Karpas-422 (cell line): Measurements from ENCODE around the gene EDDM13. TPM values are rescaled to one million over a fixed set of nuclear protein-coding genes. Genes with fewer than 3 reads are reported as not detected.
A peak's percentile ranks its signal among the peaks of the same experiment; 100 is the strongest.

Experiments
- DNase-seq: peaks from one replicate; pipeline ENCODE4 v3.0.0-alpha.2; 2015
- H2AFZ ChIP-seq: fragments of 200-600 bp; sonication (generic); 2 replicates; pipeline ENCODE4 v1.6.1; 2014; ENCODE audit warnings: antibody characterized with exemption, low read length, mixed read lengths
- H3K27ac ChIP-seq: fragments of 200-600 bp; sonication (generic); 2 replicates; pipeline ENCODE4 v1.5.1; 2014; ENCODE audit warnings: mild to moderate bottlenecking, low read length, moderate library complexity
- H3K27me3 ChIP-seq: fragments of 200-600 bp; sonication (generic); 2 replicates; pipeline ENCODE4 v1.6.1; 2014; ENCODE audit warnings: low read length, mixed read lengths
- H3K36me3 ChIP-seq: fragments of 200-600 bp; sonication (generic); 2 replicates; pipeline ENCODE4 v1.6.1; 2014; ENCODE audit warnings: low read length, mixed read lengths; ENCODE audit not compliant: insufficient read depth
- H3K4me1 ChIP-seq: fragments of 200-600 bp; sonication (generic); 2 replicates; pipeline ENCODE4 v1.6.1; 2014; ENCODE audit warnings: mild to moderate bottlenecking, low read length, mixed read lengths
- H3K4me2 ChIP-seq: fragments of 200-600 bp; sonication (generic); 2 replicates; pipeline ENCODE4 v1.6.1; 2014; ENCODE audit warnings: low read length, low read depth, mild to moderate bottlenecking; ENCODE audit not compliant: poor library complexity, severe bottlenecking
- H3K4me3 ChIP-seq: fragments of 200-600 bp; sonication (generic); 2 replicates; pipeline ENCODE4 v1.5.1; 2014; ENCODE audit warnings: mild to moderate bottlenecking, antibody characterized with exemption, low read length, mixed read lengths
- H3K79me2 ChIP-seq: fragments of 200-600 bp; sonication (generic); 2 replicates; pipeline ENCODE4 v1.6.1; 2014; ENCODE audit warnings: mild to moderate bottlenecking, low read length, mixed read lengths
- H3K9ac ChIP-seq: fragments of 200-600 bp; sonication (generic); 2 replicates; pipeline ENCODE4 v1.6.0; 2014; ENCODE audit warnings: low read length
- H3K9me2 ChIP-seq: fragments of 200-600 bp; sonication (generic), shearing (Covaris generic); replicated peaks from 2 replicates; pipeline ENCODE4 v1.6.0; 2014; ENCODE audit warnings: mild to moderate bottlenecking, low read length, moderate library complexity; ENCODE audit not compliant: insufficient read depth
- H3K9me3 ChIP-seq: fragments of 300-700, 200-600 bp; sonication (generic); 2 replicates; pipeline ENCODE4 v1.6.1; 2014; ENCODE audit warnings: low read length, mixed read lengths
- H4K20me1 ChIP-seq: fragments of 200-600 bp; sonication (generic); 2 replicates; pipeline ENCODE4 v1.6.1; 2014; ENCODE audit warnings: mild to moderate bottlenecking, antibody characterized with exemption, low read length, low read depth; ENCODE audit not compliant: insufficient read depth
- total RNA-seq: library from RNA; depleted of rRNA; stranded (reverse); fragments of >200 nt; shearing (Covaris generic); gene quantifications from 2 replicates; pipeline ENCODE4 v1.2.3, GENCODE V29; 2014; ENCODE audit warnings: low replicate concordance

Gene EDDM13
- total RNA-seq, 1 experiment from 2014 or later, result not detected

GRCh38 chr19:56310462-56310861, 37.9 kb downstream of the EDDM13 start:
- H3K27me3 ChIP-seq, result no peaks in the 10 kb centered on the region
- peaks cover 14% of the 10 kb centered on the region for H3K79me2 ChIP-seq
- H3K4me3 ChIP-seq, result no peak overlapping the region
- no peak overlapping the region for H3K4me2 ChIP-seq
- no peaks in the 10 kb centered on the region for H3K9me2 ChIP-seq
- H3K4me1 ChIP-seq, result peaks cover 22% of the 10 kb centered on the region
- peaks cover 4% of the 10 kb centered on the region; the same call in 1 of the 2 replicates for H3K36me3 ChIP-seq
- H3K9me3 ChIP-seq, result no peaks in the 10 kb centered on the region
- DNase-seq, result no peak
- H3K9ac ChIP-seq, result no peak overlapping the region
- no peak overlapping the region for H2AFZ ChIP-seq
- no peaks in the 10 kb centered on the region for H4K20me1 ChIP-seq
- no peak overlapping the region for H3K27ac ChIP-seq

DNA sequence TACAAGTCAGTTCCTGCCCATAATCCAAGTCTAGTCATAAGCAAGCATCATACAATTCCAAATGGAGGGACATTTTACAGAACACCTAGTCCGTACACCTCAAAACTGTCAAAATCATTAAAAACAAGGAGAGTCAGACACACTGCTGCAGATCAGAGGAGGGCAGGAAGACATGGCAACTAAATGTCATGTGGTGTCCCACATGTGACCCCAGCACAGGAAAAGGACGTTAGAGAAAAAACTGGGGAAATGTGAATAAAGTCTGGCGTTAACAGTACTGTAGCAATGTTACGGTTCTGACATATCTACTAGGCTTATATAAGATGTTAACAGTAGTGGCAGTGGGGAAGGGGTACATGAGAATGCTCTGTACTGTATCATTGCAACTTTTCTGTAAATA, 39.8 kb downstream of the EDDM13 start:
- no peaks in the 10 kb centered on the region for H4K20me1 ChIP-seq
- no peak overlapping the region for H3K4me2 ChIP-seq
- peaks cover 4% of the 10 kb centered on the region; the same call in 1 of the 2 replicates for H3K36me3 ChIP-seq
- H3K27me3 ChIP-seq, result no peaks in the 10 kb centered on the region
- no peaks in the 10 kb centered on the region for H3K9me2 ChIP-seq
- no peaks in the 10 kb centered on the region for H3K9me3 ChIP-seq
- H3K9ac ChIP-seq, result no peak overlapping the region
- DNase-seq, result no peak
- H3K4me1 ChIP-seq, result peaks cover 30% of the 10 kb centered on the region
- H2AFZ ChIP-seq, result no peak overlapping the region
- H3K4me3 ChIP-seq, result no peak overlapping the region
- H3K27ac ChIP-seq, result no peak overlapping the region
- peaks cover 17% of the 10 kb centered on the region for H3K79me2 ChIP-seq

DNA sequence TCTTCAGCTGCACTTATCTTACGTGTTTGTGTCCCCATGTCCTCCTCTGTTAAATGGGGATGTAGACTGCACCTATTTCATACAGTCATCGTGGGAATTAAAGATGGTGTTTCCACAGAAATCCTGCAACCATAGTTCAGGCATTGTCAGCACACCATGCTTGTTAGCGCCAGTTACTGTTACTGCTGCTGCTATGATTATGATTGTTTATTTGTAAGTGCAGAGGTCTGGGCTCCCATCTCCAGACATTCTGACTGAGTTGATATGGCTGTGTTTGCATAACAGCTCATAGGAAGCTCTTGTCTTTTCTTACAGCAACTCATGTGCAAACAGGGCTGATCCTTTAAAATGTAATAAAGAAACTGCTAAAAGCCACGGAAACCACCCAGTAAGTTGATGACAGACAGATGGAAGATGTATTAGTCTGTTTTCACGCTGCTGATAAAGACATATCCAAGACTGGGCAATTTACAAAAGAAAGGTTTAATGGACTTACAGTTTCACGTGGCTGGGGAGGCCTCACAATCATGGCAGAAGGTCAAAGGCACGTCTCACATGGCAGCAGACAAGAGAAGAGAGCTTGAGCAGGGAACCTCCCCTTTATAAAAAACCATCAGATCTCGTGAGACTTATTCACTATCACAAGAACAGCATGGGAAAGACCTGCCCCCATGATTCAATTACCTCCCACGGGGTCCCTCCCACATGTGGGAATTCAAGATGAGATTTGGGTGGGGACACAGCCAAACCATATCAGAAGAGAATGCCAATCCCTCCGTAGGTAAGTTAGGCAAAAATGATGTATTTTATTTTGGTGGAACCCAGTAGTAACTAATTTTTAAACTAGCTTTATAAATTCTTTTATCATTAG, 40.5 kb downstream of the EDDM13 start:
- Histone ChIP-seq H3K4me1 (peaks cover 30% of the 10 kb centered on the region), H3K27me3 (no peaks in the 10 kb centered on the region), H3K4me2 (peak overlapping the region; percentile 97), H4K20me1 (no peaks in the 10 kb centered on the region), H3K9me2 (no peaks in the 10 kb centered on the region), H3K79me2 (peaks cover 17% of the 10 kb centered on the region), H3K36me3 (peaks cover 4% of the 10 kb centered on the region; the same call in 1 of the 2 replicates), H3K4me3 (peak overlapping the region; percentile 86), H3K27ac (no peak overlapping the region), H3K9ac (peak overlapping the region; percentile 86), H3K9me3 (no peaks in the 10 kb centered on the region), H2AFZ (no peak overlapping the region)
- no peak for DNase-seq

DNA sequence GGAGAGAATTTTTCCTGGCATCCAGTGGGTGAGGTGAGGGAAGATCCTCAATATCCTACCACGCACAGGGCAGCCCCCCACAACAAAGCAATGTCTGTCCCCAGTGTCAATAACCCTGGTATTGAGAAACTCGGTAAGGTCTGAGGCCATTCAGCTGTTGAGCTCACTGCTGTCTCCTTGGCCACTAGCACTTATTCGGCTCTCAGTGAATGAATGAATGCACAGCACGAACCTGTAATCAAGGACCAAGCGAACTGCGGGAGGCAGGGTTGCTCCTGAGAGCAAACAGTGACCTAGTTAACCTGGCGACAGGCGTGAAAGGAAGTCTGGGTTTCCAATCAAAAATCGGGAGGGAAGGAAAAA, 41.5 kb downstream of the EDDM13 start:
- peaks cover 30% of the 10 kb centered on the region for H3K4me1 ChIP-seq
- peak overlapping the region; percentile 97 for H3K4me2 ChIP-seq
- DNase-seq, result no peak
- H3K79me2 ChIP-seq, result peaks cover 11% of the 10 kb centered on the region
- no peaks in the 10 kb centered on the region for H4K20me1 ChIP-seq
- H3K27me3 ChIP-seq, result no peaks in the 10 kb centered on the region
- peak overlapping the region; percentile 82 for H3K27ac ChIP-seq
- H3K9me2 ChIP-seq, result no peaks in the 10 kb centered on the region
- H3K36me3 ChIP-seq, result peaks cover 1% of the 10 kb centered on the region; the same call in 1 of the 2 replicates
- peak overlapping the region; percentile 86 for H3K4me3 ChIP-seq
- H3K9ac ChIP-seq, result peak overlapping the region; percentile 86
- peak overlapping the region; percentile 93; the same call in 1 of the 2 replicates for H2AFZ ChIP-seq
- H3K9me3 ChIP-seq, result no peaks in the 10 kb centered on the region

GRCh38 chr19:56314381-56315076, 42.0 kb downstream of the EDDM13 start, which contains the start of gene ZSCAN5A:
ZSCAN5A (minus strand) TSS chr19:56314839; CDS start chr19:56225046, 89,793 bp downstream.
- H3K27ac ChIP-seq, result peak within 1 kb of the TSS; percentile 82
- peaks cover 11% of the 10 kb centered on the region for H3K79me2 ChIP-seq
- peak within 1 kb of the TSS; percentile 93 for H2AFZ ChIP-seq
- no peaks in the 10 kb centered on the region for H3K36me3 ChIP-seq
- no peaks in the 10 kb centered on the region for H3K9me2 ChIP-seq
- H3K4me3 ChIP-seq, result peak within 1 kb of the TSS; percentile 86
- H3K4me1 ChIP-seq, result peaks cover 30% of the 10 kb centered on the region
- no peaks in the 10 kb centered on the region for H4K20me1 ChIP-seq
- peak within 1 kb of the TSS; percentile 86 for H3K9ac ChIP-seq
- peak within 1 kb of the TSS; percentile 97 for H3K4me2 ChIP-seq
- no peaks in the 10 kb centered on the region for H3K27me3 ChIP-seq
- no peaks in the 10 kb centered on the region for H3K9me3 ChIP-seq
- peak; percentile 99 for DNase-seq

DNA sequence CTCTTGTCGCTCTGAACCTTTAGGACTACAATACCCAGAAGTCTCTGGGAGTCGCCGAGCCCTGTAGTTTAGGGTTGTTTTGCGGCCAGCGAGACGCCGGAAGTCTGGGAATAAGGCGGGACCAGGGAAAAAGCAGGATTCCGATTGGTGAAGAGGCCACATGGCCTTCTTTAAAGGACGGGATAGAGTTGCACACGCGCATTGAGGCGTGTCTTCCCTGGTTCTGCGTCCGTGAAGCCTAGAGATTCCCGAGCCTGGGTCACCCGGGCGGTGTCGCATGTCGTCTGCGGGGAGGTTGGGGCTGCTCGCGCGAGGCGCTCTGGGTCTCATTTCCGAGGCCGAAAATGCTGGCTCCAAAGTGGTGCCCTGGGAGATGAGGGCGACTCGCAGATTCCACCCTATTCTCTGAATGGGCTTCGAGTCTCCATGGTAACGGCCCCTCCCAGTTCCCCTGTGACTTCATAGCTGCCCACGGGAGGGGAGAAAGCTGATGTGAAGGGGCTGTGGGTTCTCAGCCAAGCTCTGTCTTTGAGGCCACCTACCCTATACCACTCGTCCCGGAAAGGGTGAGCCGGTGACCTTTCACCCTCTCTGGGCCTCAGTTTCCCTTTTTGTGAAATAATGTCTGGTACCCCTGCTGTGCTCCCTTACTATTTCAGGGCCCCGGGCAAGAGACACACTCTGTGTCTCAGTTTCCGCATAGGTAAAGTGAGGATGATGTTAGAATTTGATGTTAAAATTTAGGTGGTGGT, 42.7 kb downstream of the EDDM13 start:
- Histone ChIP-seq H3K9me3 (no peaks in the 10 kb centered on the region), H3K27ac (peak overlapping the region; percentile 82), H3K9ac (peak overlapping the region; percentile 86), H3K27me3 (no peaks in the 10 kb centered on the region), H3K4me1 (peaks cover 31% of the 10 kb centered on the region), H3K36me3 (no peaks in the 10 kb centered on the region), H3K4me3 (peak overlapping the region; percentile 86), H4K20me1 (no peaks in the 10 kb centered on the region), H3K9me2 (no peaks in the 10 kb centered on the region), H3K4me2 (peak overlapping the region; percentile 97), H2AFZ (peak overlapping the region; percentile 93), H3K79me2 (peaks cover 11% of the 10 kb centered on the region)
- DNase-seq, result peak; percentile 99

GRCh38 chr19:56316728-56317127, 44.2 kb downstream of the EDDM13 start:
- H3K4me1 ChIP-seq, result peaks cover 37% of the 10 kb centered on the region
- H4K20me1 ChIP-seq, result no peaks in the 10 kb centered on the region
- H3K79me2 ChIP-seq, result peaks cover 11% of the 10 kb centered on the region
- H3K4me3 ChIP-seq, result no peak overlapping the region
- H3K9ac ChIP-seq, result no peak overlapping the region
- H3K9me3 ChIP-seq, result no peaks in the 10 kb centered on the region
- no peaks in the 10 kb centered on the region for H3K36me3 ChIP-seq
- H2AFZ ChIP-seq, result no peak overlapping the region
- no peak overlapping the region for H3K27ac ChIP-seq
- no peaks in the 10 kb centered on the region for H3K9me2 ChIP-seq
- no peak for DNase-seq
- H3K4me2 ChIP-seq, result no peak overlapping the region
- H3K27me3 ChIP-seq, result no peaks in the 10 kb centered on the region
